Measurements from ENCODE around the gene SLC39A13.

The SLC39A13 gene

GRCh38 chr11:47398011-47398410 lies 10.4 kb upstream of the SLC39A13 start:
- Histone ChIP-seq H3K9ac (ENCODE audit: low read depth, low read length) (no peak overlapping the region), H3K36me3 (ENCODE audit: insufficient read depth, low read length) (no peaks in the 10 kb centered on the region), H3K4me3 (ENCODE audit: low read depth in 1 of 2, low read length in 2 of 2) (no peak overlapping the region), H2AFZ (ENCODE audit: low read depth, low read length) (no peak overlapping the region), H3K4me2 (ENCODE audit: insufficient read depth, low read length) (no peak overlapping the region), H4K20me1 (ENCODE audit: insufficient read depth, low read length) (no peaks in the 10 kb centered on the region), H3K79me2 (ENCODE audit: insufficient read depth, low read length) (no peaks in the 10 kb centered on the region), H3K27ac (ENCODE audit: low read length) (no peak overlapping the region), H3K9me3 (ENCODE audit: insufficient read depth, low read length, severe bottlenecking) (no peaks in the 10 kb centered on the region), H3K4me1 (ENCODE audit: insufficient read depth, low read length) (peaks cover 26% of the 10 kb centered on the region), H3K27me3 (ENCODE audit: insufficient read depth, low read length, poor library complexity) (no peaks in the 10 kb centered on the region)
- ATAC-seq (ENCODE audit: insufficient read depth, low read depth) (no peak), DNase-seq (no peak)
- TF ChIP-seq EZH2 (IDR thresholded peaks at IDR 0.05; ENCODE audit: borderline replicate concordance, low read depth, low read length, severe bottlenecking) (no peak), CTCF (IDR thresholded peaks at IDR 0.05; ENCODE audit: borderline replicate concordance, extremely low read depth, low read length, poor library complexity, severe bottlenecking) (no peak)

DNA sequence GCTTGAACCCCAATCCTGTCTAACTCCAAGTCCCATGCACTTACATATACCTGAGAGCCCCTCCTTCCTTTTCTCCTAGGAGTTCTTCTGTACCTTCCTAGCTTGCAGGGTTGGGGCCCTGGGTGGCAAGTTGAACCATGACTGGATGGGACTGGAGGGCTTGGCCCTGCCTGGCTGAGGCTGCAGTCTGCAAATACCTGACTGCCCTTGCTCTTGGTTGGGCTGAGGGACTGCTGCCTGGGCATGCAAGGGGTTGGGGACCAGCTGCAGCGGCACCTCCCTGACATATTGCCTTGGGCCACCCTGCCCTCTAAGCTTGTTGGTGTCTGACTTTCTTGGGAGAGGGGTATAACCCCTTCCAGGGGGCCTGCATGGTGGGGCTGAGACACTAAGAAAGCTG lies 9.8 kb upstream of the SLC39A13 start:
- Histone ChIP-seq H3K79me2 (ENCODE audit: insufficient read depth, low read length) (no peaks in the 10 kb centered on the region), H4K20me1 (ENCODE audit: insufficient read depth, low read length) (no peaks in the 10 kb centered on the region), H2AFZ (ENCODE audit: low read depth, low read length) (peak overlapping the region; percentile 25; the same call in 1 of the 2 replicates), H3K9me3 (ENCODE audit: insufficient read depth, low read length, severe bottlenecking) (no peaks in the 10 kb centered on the region), H3K9ac (ENCODE audit: low read depth, low read length) (no peak overlapping the region), H3K4me3 (ENCODE audit: low read depth in 1 of 2, low read length in 2 of 2) (no peak overlapping the region), H3K4me1 (ENCODE audit: insufficient read depth, low read length) (peaks cover 26% of the 10 kb centered on the region), H3K27me3 (ENCODE audit: insufficient read depth, low read length, poor library complexity) (no peaks in the 10 kb centered on the region), H3K4me2 (ENCODE audit: insufficient read depth, low read length) (no peak overlapping the region), H3K36me3 (ENCODE audit: insufficient read depth, low read length) (no peaks in the 10 kb centered on the region), H3K27ac (ENCODE audit: low read length) (no peak overlapping the region)
- ATAC-seq (ENCODE audit: insufficient read depth, low read depth) (no peak), DNase-seq (no peak)
- TF ChIP-seq EZH2 (IDR thresholded peaks at IDR 0.05; ENCODE audit: borderline replicate concordance, low read depth, low read length, severe bottlenecking) (no peak), CTCF (IDR thresholded peaks at IDR 0.05; ENCODE audit: borderline replicate concordance, extremely low read depth, low read length, poor library complexity, severe bottlenecking) (no peak)

GRCh38 chr11:47399860-47400767 lies 8.3 kb upstream of the SLC39A13 start:
- Histone ChIP-seq H2AFZ (ENCODE audit: low read depth, low read length) (peak overlapping the region; percentile 93), H4K20me1 (ENCODE audit: insufficient read depth, low read length) (no peaks in the 10 kb centered on the region), H3K4me2 (ENCODE audit: insufficient read depth, low read length) (peak overlapping the region; percentile 95), H3K4me3 (ENCODE audit: low read depth in 1 of 2, low read length in 2 of 2) (peak overlapping the region; percentile 11 to 66; a peak in 3 of 4 replicates), H3K9me3 (ENCODE audit: insufficient read depth, low read length, severe bottlenecking) (no peaks in the 10 kb centered on the region), H3K27me3 (ENCODE audit: insufficient read depth, low read length, poor library complexity) (no peaks in the 10 kb centered on the region), H3K9ac (ENCODE audit: low read depth, low read length) (peak overlapping the region; percentile 56), H3K36me3 (ENCODE audit: insufficient read depth, low read length) (no peaks in the 10 kb centered on the region), H3K27ac (ENCODE audit: low read length) (no peak overlapping the region; the same call in 1 of the 2 replicates), H3K79me2 (ENCODE audit: insufficient read depth, low read length) (no peaks in the 10 kb centered on the region), H3K4me1 (ENCODE audit: insufficient read depth, low read length) (peaks cover 19% of the 10 kb centered on the region)
- TF ChIP-seq CTCF (IDR thresholded peaks at IDR 0.05; ENCODE audit: borderline replicate concordance, extremely low read depth, low read length, poor library complexity, severe bottlenecking) (no peak), EZH2 (IDR thresholded peaks at IDR 0.05; ENCODE audit: borderline replicate concordance, low read depth, low read length, severe bottlenecking) (no peak)
- peak; percentile 80 for ATAC-seq (ENCODE audit: insufficient read depth, low read depth)
- DNase-seq, result peak; percentile 49
